HG02884 (cell line): Measurements from ENCODE around the gene SBF2.
"Not testable (repeated sequence)": the region's sequence is repeated elsewhere in the genome, so short reads cannot be mapped to it uniquely, and the experiment has no call there.

Experiments used
- ATAC-seq: cut with Tn5 transposase; IDR thresholded peaks from one replicate; pipeline ENCODE4 v1.9.1; 2021; ENCODE audit warnings: mild to moderate bottlenecking, moderate library complexity; ENCODE audit not compliant: unreplicated experiment

The SBF2 gene

DNA sequence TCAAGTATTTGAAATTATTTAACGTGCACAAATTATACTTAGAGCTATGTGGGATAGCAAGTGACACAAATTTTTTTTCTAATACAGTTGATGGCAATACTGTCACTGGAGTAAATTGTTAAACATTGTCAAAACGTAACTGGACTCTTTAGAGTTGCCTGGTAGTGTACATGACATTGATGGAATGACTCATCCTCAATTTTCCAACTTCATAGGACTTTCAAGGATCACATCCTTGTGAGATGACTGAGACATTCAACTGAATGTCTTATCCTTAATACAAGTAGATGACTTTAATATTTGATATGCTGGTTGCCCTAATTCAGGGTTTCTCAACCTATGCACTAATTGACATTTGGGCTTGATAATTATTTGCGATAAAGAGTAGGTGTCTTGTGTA, 320.1 kb downstream of the SBF2 start:
- ATAC-seq, result no peak

- ATAC-seq, result no peak
These were observed 321.0 kb downstream of the SBF2 start for GRCh38 chr11:9972989-9973388.

DNA sequence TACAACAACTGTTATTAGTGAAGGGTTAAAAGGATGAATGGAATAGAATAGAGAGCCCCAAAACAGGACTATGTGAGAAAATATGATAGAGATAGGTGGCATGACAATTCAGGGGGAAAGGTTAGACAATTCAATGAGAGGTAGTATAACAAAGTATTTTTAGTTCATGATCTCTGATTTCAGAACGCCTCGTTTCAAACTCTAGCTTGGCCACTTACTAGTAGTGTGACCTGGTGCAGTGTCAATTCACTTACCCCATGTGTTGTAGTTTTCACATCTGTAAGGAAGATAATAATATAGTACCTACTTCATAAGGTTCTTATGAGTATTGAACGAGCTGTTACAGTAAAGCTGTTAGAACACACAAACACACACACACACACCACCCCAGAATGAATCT, 322.1 kb downstream of the SBF2 start:
- no peak for ATAC-seq

- no peak for ATAC-seq
These were observed 325.0 kb downstream of the SBF2 start for GRCh38 chr11:9969068-9969467.

- peak; percentile 96 for ATAC-seq
These were observed 331.3 kb downstream of the SBF2 start for GRCh38 chr11:9962722-9963121.

- no peak for ATAC-seq
These were observed 336.9 kb downstream of the SBF2 start for GRCh38 chr11:9957072-9957471.

DNA sequence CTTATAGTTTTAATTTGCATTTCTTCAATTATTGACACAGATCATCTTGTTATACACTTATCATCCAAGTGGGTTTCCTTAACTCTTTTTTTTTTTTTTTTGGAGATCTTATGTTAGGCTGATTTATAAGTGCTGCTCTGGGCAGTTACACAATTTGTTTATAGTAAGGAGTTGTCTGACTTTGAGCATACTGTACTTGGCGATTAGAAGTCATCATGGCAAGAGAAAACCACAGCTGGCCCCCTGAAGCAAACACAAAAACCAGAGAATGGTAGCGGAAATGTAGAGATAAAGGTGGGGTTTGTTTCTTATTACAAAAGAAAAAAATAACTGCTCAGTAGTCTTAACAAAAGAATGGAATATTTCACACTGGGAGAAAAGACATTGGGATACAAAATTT, 337.5 kb downstream of the SBF2 start:
- ATAC-seq, result no peak

- no peak for ATAC-seq
These were observed 338.6 kb downstream of the SBF2 start for GRCh38 chr11:9955391-9955790.

GRCh38 chr11:9953994-9954626, 339.9 kb downstream of the SBF2 start:
- no peak for ATAC-seq

- ATAC-seq, result no peak
These were observed 341.4 kb downstream of the SBF2 start for GRCh38 chr11:9952511-9953196.

GRCh38 chr11:9951807-9952206, 342.2 kb downstream of the SBF2 start:
- no peak for ATAC-seq

DNA sequence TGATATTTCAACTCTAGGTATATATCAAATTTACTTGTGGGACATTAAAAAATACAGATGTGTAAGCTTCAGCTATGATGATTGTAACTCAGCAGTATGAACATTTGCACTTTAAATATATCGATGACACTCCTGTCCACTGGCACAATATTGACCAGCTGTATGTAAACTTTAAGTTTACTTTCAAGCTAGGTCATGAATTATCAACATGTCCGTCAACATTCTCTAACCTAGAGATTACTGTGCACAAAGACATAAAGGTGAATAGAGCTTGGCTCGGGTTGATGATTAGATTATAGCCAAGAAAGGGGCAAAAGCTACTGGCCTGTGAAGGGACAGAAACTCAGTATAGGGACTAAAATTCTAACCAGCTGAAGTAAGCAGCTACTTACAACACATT, 343.6 kb downstream of the SBF2 start:
- no peak for ATAC-seq

DNA sequence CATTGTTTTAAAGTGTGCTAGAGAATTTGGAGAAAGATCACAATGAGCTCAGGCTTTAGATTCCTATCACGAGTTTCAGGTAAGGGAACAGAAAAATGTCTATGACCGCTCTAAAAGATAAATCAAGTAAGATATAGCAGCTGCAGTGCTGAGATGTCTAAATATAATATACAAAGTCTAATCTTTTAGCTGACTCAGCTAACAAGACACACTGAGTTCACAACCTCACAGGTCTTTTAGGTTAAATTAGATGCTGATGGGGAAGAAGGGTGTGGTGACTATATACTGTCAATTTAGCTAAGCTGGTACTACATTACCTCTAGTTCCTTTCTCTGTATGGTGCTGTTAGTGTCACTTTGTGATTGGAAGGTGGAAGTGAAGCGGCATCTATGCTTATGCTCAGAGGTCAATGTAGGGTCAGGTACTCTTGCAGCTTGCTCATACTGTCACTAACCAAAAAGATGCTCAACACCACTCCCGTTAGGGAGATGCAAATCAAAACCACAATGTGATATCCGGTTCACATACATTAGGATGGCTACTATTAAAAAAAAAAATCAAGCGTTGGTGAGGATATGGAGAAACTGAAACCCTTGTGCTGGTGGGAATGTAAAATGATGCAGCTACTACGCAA, 346.7 kb downstream of the SBF2 start:
- ATAC-seq, result no peak

- ATAC-seq, result not testable (repeated sequence)
These were observed 348.3 kb downstream of the SBF2 start for GRCh38 chr11:9945680-9946079.

GRCh38 chr11:9943386-9944110, 350.5 kb downstream of the SBF2 start:
- ATAC-seq, result no peak

DNA sequence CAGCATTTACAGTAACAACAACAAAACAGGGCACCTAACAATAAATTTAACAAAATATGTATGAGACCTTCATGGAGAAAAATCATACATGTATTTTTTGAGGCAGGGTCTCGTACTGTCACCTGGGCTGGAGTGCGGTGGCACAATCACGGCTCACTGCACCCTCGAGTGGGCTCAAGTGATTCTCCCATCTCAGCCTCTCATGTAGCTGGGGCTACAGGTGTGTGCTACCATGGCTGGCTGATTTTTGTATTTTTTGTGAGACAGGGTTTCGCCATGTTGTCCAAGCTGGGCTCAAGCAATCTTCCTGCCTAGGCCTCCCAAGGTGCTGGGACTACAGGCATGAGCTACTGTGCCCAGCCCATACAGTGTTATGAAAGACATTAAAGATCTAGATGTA, 352.0 kb downstream of the SBF2 start:
- no peak for ATAC-seq

DNA sequence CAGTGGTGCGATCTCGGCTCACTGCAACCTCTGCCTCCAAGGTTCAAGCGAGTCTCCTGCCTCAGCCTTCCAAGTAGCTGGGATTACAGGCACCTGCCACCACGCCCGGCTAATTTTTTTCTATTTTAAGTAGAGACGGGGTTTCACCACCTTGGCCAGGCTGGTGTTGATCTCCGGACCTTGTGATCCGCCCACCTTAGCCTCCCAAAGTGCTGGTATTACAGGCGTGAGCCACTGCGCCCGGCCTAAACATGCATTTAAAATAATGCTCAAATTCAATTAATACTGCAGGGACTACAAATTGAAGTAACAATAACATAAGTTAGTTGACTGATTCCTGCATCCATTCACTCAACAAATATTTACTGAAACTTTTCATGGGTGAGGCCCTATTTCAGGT, 354.9 kb downstream of the SBF2 start:
- ATAC-seq, result not testable (repeated sequence)

DNA sequence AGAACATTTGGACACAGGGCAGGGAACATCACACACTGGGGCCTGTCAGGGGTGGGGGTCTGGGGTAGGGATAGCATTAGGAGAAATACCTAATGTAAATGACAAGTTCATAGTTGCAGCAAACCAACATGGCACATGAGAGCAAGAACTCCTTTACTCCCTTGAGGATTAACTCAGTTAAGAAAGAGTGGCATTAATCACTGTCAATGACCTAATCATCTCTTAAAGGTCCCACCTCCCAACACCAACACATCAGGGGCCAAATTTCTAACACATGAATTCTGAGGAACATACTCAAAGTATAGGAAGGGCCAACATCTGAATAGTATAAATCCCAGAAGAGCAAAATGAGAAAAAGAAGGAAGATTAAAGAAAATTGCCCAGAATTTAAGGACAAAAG, 357.3 kb downstream of the SBF2 start:
- no peak for ATAC-seq

GRCh38 chr11:9932843-9933242, 361.2 kb downstream of the SBF2 start:
- ATAC-seq, result not testable (repeated sequence)

- not testable (repeated sequence) for ATAC-seq
These were observed 363.3 kb downstream of the SBF2 start for GRCh38 chr11:9930562-9931331.

DNA sequence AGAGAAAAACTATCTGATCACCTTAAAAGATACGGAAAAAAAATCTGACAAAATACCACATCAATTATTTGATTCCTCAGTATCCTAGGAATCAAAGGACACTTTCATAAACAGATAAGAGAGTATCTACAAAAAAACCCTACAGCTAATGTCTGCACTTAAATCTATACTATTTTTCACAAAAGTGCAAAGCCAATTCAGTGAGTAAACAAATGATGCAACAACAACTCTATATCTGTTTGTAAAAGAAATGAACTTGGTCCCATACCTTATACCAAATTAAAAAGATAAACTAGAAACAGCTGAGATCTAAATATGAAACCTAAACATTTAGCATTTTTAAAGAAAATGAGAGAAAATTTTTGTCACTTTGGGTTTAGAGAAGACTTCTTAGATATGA, 366.3 kb downstream of the SBF2 start:
- no peak for ATAC-seq
